Liver (tissue), 9 donors: ENCODE results near the gene C10orf62. TPM values are rescaled to one million over a fixed set of nuclear protein-coding genes. Genes with fewer than 3 reads are reported as not detected.

Experiments
- DNase-seq: peaks from one replicate; pipeline ENCODE4 v3.0.0-alpha.2; 2017; ENCODE audit warnings: low spot score
- H3K27ac ChIP-seq, 2 donors: one replicate each; pipeline ENCODE4 v1.7.0; 2013; ENCODE audit warnings: inconsistent platforms in 2 of 2, low read length in 2 of 2, control low read depth in 1 of 2, low read depth in 1 of 2, mild to moderate bottlenecking in 1 of 2
- H3K27me3 ChIP-seq, 4 donors: one replicate each; pipeline versions ENCODE4 v1.6.1 to v1.7.0; 2013; ENCODE audit warnings: low read length in 3 of 4, inconsistent platforms in 1 of 4, mild to moderate bottlenecking in 1 of 4, moderate library complexity in 1 of 4; ENCODE audit not compliant: control insufficient read depth in 4 of 4, insufficient read depth in 4 of 4
- H3K36me3 ChIP-seq, 4 donors: one replicate each; pipeline versions ENCODE4 v1.6.1 to v1.7.0; 2013; ENCODE audit warnings: low read length in 3 of 4, mild to moderate bottlenecking in 3 of 4, low read depth in 1 of 4, moderate library complexity in 1 of 4; ENCODE audit not compliant: control insufficient read depth in 4 of 4, insufficient read depth in 3 of 4
- H3K4me1 ChIP-seq, 4 donors: one replicate each; pipeline versions ENCODE4 v1.6.1 to v1.7.0; 2013; ENCODE audit warnings: low read length in 3 of 4, mild to moderate bottlenecking in 3 of 4, moderate library complexity in 1 of 4; ENCODE audit not compliant: control insufficient read depth in 4 of 4, insufficient read depth in 4 of 4
- H3K4me3 ChIP-seq, 3 donors: one replicate each; pipeline versions ENCODE4 v1.6.1 to v1.7.0; 2013; ENCODE audit warnings: low read length in 3 of 3, control low read depth in 1 of 3, low read depth in 1 of 3, mild to moderate bottlenecking in 1 of 3
- H3K9ac ChIP-seq, 2 donors: one replicate each; pipeline ENCODE4 v1.7.0; 2013; ENCODE audit warnings: low read length in 2 of 2, mild to moderate bottlenecking in 2 of 2, moderate library complexity in 2 of 2, control low read depth in 1 of 2, low read depth in 1 of 2
- H3K9me3 ChIP-seq, 4 donors: one replicate each; pipeline versions ENCODE4 v1.6.1 to v1.7.0; 2013; ENCODE audit warnings: low read length in 3 of 4; ENCODE audit not compliant: control insufficient read depth in 4 of 4
- EGR1 ChIP-seq, 2 donors: IDR thresholded peaks; 2 replicates each; pipeline ENCODE4 v1.6.1; 2016 to 2018; ENCODE audit warnings: antibody characterized with exemption in 2 of 2, low read depth in 2 of 2
- FOXA1 ChIP-seq: IDR thresholded peaks from 2 replicates; pipeline ENCODE4 v1.6.1; 2016; ENCODE audit warnings: antibody characterized with exemption
- FOXA2 ChIP-seq: IDR thresholded peaks from 2 replicates; pipeline ENCODE4 v1.6.1; 2016; ENCODE audit warnings: antibody characterized with exemption
- GABPA ChIP-seq, 2 donors: IDR thresholded peaks in 1 of 2; conservative IDR thresholded peaks in 1 of 2; 2 replicates each; pipeline ENCODE4 v1.6.1; 2016; ENCODE audit warnings: antibody characterized with exemption in 2 of 2, mild to moderate bottlenecking in 1 of 2, moderate library complexity in 1 of 2
- HNF4A ChIP-seq, 2 donors: conservative IDR thresholded peaks; 2 replicates each; pipeline ENCODE4 v1.6.1; 2016; ENCODE audit warnings: antibody characterized with exemption in 2 of 2, mild to moderate bottlenecking in 2 of 2
- HNF4G ChIP-seq: IDR thresholded peaks from 2 replicates; pipeline ENCODE4 v1.6.1; 2016; ENCODE audit warnings: antibody characterized with exemption
- JUND ChIP-seq, 2 donors: IDR thresholded peaks; 2 replicates each; pipeline ENCODE4 v1.6.1; 2016; ENCODE audit warnings: antibody characterized with exemption in 2 of 2
- NR2F2 ChIP-seq: IDR thresholded peaks from 2 replicates; pipeline ENCODE4 v1.6.1; 2016; ENCODE audit warnings: antibody characterized with exemption
- RAD21 ChIP-seq, 2 donors: IDR thresholded peaks; 2 replicates each; pipeline ENCODE4 v1.6.1; 2016; ENCODE audit warnings: antibody characterized with exemption in 2 of 2, mild to moderate bottlenecking in 2 of 2
- RXRA ChIP-seq, 2 donors: IDR thresholded peaks; 2 replicates each; pipeline ENCODE4 v1.6.1; 2017 to 2018; ENCODE audit warnings: antibody characterized with exemption in 2 of 2, mild to moderate bottlenecking in 1 of 2
- SP1 ChIP-seq: IDR thresholded peaks from 2 replicates; pipeline ENCODE4 v1.6.1; 2018; ENCODE audit warnings: antibody characterized with exemption, mild to moderate bottlenecking
- TAF1 ChIP-seq: conservative IDR thresholded peaks from 2 replicates; pipeline ENCODE4 v1.6.1; 2016; ENCODE audit warnings: antibody characterized with exemption, mild to moderate bottlenecking
- YY1 ChIP-seq: IDR thresholded peaks from 2 replicates; pipeline ENCODE4 v1.6.1; 2016; ENCODE audit warnings: antibody characterized with exemption, mild to moderate bottlenecking
- WGBS: extraction: QIAGEN DNeasy Blood & Tissue Kit; methylation state at CpG from one replicate; pipeline ENCODE4 v1.1.7; 2013; 5-methylcytosine and 5-hydroxymethylcytosine counted together
- polyA plus RNA-seq, 2 donors: library from polyadenylated mRNA; stranded (reverse) in 1 of 2; unstranded in 1 of 2; fragments of 200-250 nt in 1 of 2; fragments of >200 nt in 1 of 2; fragmentation: Nextera tagmentation in 1 of 2; extraction: Ambion mirVana in 1 of 2; gene quantifications; one replicate each; pipeline versions ENCODE4 v1.2.1 to v1.2.3, GENCODE V29; 2013 to 2015
- total RNA-seq, 2 donors: library from RNA; depleted of rRNA; stranded (reverse); fragments of >200 nt; gene quantifications; one replicate each; pipeline ENCODE4 v1.2.3, GENCODE V29; 2014
- TF ChIP-seq, protein P1 (sequence below): fragments of 150-350 bp; IDR thresholded peaks from 2 replicates; pipeline ENCODE4 v1.5.1; 2017; ENCODE audit warnings: improper control_type of control experiment, low read depth, low read length; ENCODE audit not compliant: missing input control
- TF ChIP-seq, protein P2 (sequence below): IDR thresholded peaks from 2 replicates; pipeline ENCODE4 v1.6.1; 2016; ENCODE audit warnings: antibody characterized with exemption
- TF ChIP-seq, protein P3 (sequence below): IDR thresholded peaks from 2 replicates; pipeline ENCODE4 v1.6.1; 2016; ENCODE audit warnings: antibody characterized with exemption, mild to moderate bottlenecking
- TF ChIP-seq, protein P4 (sequence below): IDR thresholded peaks from 2 replicates; pipeline ENCODE4 v1.6.1; 2016; ENCODE audit warnings: antibody characterized with exemption
- TF ChIP-seq, protein P5 (sequence below): IDR thresholded peaks from 2 replicates; pipeline ENCODE4 v1.6.1; 2016; ENCODE audit warnings: antibody characterized with exemption
- donor health status: healthy.
- donor health status: healthy.
- donor health status: healthy.
- donor health status: healthy.
- donor health status: healthy.

The C10orf62 gene
- total and polyA plus RNA-seq, 4 donors: 0.16 to 3.0 (median 0.41) TPM

DNA sequence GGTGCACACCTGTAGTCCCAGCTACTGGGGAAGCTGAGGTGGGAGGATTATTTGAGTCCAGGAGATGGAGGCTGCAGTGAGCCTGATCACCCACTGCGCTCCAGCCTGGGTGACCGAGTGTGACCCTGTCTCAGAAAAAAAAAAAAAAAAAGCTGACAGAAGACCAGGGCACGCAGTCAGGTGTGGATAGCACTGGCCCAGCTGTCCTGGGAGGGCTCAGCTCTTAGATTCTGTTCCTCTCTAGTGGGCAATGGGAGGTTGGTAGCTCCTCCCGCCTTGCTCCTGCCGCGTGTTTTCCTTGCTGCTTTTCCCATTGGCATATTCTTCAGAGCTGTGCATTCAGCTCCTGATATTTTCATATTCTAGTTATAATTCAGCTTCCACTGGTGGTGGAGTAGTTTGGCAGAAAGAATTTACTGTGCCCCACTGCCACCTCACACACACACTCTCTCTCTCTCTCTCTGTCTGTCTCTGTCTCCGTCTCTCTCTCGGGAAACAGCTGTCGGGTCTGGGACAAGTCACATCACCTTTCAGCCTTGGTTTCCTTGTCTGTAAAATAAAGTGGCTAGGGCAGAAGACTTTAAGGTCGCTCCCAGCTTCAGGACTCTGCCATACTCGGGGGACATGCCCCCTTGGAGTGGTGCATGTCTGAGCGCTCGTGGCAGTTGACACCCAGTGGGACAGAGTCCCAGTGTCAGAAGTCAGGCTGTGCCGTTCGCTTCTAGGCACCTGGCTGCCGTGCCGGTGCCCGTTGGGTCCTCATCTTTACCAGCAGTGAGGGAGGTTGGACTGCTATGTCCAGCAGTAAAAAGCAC is 42.9 kb upstream of the C10orf62 start:
- Histone ChIP-seq H3K4me3 (no peak overlapping the region), H3K27ac (no peak overlapping the region), H3K36me3 (peaks cover 0 to 2% (median 0%) of the 10 kb centered on the region in 4 donors), H3K27me3 (no peaks in the 10 kb centered on the region), H3K9ac (no peak overlapping the region), H3K4me1 (peaks cover 0 to 2% (median 0%) of the 10 kb centered on the region in 4 donors), H3K9me3 (no peaks in the 10 kb centered on the region)
- no peak for DNase-seq
- no peak for TF ChIP-seq GABPA (IDR thresholded peaks at IDR 0.05 in 1 of 2, conservative IDR thresholded peaks at IDR 0.05 in 1 of 2)
- TF ChIP-seq EGR1 (IDR thresholded peaks at IDR 0.05; ENCODE audit: low read depth in 2 of 2): no peak
- TF ChIP-seq RXRA (IDR thresholded peaks at IDR 0.05): no peak
- no peak for TF ChIP-seq NR2F2
- TF ChIP-seq FOXA1: no peak
- TF ChIP-seq, protein P1, sequence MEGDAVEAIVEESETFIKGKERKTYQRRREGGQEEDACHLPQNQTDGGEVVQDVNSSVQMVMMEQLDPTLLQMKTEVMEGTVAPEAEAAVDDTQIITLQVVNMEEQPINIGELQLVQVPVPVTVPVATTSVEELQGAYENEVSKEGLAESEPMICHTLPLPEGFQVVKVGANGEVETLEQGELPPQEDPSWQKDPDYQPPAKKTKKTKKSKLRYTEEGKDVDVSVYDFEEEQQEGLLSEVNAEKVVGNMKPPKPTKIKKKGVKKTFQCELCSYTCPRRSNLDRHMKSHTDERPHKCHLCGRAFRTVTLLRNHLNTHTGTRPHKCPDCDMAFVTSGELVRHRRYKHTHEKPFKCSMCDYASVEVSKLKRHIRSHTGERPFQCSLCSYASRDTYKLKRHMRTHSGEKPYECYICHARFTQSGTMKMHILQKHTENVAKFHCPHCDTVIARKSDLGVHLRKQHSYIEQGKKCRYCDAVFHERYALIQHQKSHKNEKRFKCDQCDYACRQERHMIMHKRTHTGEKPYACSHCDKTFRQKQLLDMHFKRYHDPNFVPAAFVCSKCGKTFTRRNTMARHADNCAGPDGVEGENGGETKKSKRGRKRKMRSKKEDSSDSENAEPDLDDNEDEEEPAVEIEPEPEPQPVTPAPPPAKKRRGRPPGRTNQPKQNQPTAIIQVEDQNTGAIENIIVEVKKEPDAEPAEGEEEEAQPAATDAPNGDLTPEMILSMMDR: no peak
- no peak for TF ChIP-seq SP1
- TF ChIP-seq JUND (IDR thresholded peaks at IDR 0.05): no peak
- TF ChIP-seq, protein P2, sequence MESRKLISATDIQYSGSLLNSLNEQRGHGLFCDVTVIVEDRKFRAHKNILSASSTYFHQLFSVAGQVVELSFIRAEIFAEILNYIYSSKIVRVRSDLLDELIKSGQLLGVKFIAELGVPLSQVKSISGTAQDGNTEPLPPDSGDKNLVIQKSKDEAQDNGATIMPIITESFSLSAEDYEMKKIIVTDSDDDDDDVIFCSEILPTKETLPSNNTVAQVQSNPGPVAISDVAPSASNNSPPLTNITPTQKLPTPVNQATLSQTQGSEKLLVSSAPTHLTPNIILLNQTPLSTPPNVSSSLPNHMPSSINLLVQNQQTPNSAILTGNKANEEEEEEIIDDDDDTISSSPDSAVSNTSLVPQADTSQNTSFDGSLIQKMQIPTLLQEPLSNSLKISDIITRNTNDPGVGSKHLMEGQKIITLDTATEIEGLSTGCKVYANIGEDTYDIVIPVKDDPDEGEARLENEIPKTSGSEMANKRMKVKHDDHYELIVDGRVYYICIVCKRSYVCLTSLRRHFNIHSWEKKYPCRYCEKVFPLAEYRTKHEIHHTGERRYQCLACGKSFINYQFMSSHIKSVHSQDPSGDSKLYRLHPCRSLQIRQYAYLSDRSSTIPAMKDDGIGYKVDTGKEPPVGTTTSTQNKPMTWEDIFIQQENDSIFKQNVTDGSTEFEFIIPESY: no peak
- TF ChIP-seq FOXA2: no peak
- no peak for TF ChIP-seq YY1
- no peak for TF ChIP-seq HNF4G
- no peak for TF ChIP-seq RAD21 (IDR thresholded peaks at IDR 0.05)
- TF ChIP-seq, protein P3, sequence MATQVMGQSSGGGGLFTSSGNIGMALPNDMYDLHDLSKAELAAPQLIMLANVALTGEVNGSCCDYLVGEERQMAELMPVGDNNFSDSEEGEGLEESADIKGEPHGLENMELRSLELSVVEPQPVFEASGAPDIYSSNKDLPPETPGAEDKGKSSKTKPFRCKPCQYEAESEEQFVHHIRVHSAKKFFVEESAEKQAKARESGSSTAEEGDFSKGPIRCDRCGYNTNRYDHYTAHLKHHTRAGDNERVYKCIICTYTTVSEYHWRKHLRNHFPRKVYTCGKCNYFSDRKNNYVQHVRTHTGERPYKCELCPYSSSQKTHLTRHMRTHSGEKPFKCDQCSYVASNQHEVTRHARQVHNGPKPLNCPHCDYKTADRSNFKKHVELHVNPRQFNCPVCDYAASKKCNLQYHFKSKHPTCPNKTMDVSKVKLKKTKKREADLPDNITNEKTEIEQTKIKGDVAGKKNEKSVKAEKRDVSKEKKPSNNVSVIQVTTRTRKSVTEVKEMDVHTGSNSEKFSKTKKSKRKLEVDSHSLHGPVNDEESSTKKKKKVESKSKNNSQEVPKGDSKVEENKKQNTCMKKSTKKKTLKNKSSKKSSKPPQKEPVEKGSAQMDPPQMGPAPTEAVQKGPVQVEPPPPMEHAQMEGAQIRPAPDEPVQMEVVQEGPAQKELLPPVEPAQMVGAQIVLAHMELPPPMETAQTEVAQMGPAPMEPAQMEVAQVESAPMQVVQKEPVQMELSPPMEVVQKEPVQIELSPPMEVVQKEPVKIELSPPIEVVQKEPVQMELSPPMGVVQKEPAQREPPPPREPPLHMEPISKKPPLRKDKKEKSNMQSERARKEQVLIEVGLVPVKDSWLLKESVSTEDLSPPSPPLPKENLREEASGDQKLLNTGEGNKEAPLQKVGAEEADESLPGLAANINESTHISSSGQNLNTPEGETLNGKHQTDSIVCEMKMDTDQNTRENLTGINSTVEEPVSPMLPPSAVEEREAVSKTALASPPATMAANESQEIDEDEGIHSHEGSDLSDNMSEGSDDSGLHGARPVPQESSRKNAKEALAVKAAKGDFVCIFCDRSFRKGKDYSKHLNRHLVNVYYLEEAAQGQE: no peak
- no peak for TF ChIP-seq HNF4A (conservative IDR thresholded peaks at IDR 0.05)
- TF ChIP-seq, protein P4, sequence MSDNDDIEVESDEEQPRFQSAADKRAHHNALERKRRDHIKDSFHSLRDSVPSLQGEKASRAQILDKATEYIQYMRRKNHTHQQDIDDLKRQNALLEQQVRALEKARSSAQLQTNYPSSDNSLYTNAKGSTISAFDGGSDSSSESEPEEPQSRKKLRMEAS: no peak
- TF ChIP-seq, protein P5, sequence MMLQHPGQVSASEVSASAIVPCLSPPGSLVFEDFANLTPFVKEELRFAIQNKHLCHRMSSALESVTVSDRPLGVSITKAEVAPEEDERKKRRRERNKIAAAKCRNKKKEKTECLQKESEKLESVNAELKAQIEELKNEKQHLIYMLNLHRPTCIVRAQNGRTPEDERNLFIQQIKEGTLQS: no peak
- no peak for TF ChIP-seq TAF1
- WGBS: 88% methylated on average over 18 of the region's 18 CpGs
